ENCODE results near the gene SH2D7.

Gene SH2D7

GRCh38 chr15:78104566-78105475 is 12.5 kb downstream of the SH2D7 start:
- no peak for DNase-seq

DNA sequence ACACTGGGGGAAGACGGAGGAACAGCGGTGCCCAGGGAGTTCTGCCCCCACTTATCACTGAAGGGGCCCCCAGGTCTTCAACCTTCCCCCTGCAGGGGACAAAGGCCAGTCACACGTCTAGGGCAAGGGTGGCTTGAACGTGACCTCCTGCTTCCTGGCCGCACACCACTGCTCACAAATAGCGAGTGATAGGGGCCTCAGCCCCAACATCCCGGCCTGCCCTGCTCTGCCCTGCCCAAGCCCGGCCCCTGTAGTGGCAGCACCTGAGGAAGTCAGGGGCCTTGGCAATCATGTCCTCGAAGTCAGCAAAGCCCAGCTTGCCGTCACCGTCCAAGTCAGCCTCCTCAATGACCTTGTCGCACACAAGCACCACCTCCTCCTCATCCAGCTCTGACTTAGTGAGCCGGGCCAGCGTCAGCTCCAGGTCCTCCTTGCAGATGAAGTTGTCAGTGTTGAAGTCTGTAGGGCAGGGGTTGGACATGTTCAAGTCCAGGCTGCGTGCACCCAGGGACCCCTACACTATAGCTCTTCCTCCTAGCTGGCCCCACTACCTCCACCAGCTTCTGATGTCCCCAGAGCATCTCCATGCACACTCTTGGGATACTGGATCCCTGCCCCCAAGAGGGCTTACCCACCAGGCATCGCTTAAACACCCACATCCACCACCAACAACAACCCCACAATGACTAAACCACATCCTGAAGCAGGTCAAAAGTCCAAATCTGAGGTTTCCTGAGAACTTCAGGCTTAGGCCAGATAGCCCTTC is 13.3 kb downstream of the SH2D7 start:
- DNase-seq: no peak

- DNase-seq: no peak
These were observed 15.1 kb downstream of the SH2D7 start for GRCh38 chr15:78107471-78107870.

DNA sequence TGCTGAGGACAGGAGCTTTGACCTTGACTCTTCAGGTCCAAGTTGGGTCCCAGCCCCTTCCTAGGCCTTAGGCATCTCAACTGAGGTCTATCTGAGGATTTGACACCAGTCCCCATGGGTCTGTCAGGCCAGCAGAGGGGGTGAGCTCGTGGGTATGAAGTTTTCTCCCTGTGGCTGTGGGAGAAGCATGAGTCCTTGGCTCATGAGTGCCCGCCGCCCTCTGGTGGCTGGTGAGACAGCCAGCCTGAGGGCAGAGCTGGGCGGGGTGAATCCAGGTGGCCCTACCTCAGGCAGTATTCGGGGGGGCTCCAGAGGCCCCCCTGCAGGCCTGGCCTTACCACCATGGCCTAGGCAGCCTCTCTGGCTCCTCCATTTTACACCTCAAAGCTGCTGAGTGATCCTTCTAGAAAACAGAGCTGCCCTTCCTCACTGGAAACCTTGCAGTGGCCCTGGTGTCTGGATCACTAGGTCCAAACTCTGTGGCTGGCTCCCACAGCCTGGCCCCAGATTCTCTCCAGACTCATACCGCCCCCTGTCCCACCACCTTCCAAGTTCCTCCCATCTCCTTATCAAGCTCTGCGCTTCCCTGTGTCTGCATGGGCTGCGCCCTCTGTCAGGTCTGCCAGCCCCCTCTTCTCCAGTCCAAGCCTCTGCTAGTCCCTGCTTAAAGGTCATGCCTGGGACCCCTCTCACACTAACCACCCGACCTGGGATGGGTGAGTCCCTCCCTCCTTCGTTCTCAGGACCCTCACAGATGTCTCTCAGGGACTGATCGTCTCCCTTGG is 16.1 kb downstream of the SH2D7 start:
- DNase-seq: peak; percentile 26

- DNase-seq: no peak
These were observed 16.8 kb downstream of the SH2D7 start for GRCh38 chr15:78109156-78109555.

DNA sequence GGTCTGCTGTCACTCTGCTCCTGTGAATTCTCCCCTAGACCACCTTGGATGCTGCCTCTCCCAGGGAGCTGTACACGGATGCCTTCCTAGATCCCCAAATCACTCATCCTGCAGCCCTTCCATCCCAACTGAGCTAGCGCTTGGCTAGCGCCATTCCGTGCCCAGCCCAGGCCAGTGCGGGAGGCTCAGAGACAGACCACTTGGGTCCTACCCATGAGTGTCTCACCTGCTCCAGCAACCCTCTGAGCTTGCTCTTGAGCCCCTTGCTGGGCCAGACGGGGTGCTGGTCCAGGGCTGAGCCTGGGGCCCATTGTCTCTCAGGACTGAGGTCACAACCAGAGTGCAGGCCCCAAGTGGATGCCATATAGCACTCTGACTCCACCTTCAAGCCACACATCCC is 17.7 kb downstream of the SH2D7 start:
- no peak for DNase-seq

GRCh38 chr15:78110916-78111475 is 18.6 kb downstream of the SH2D7 start:
- DNase-seq: no peak

DNA sequence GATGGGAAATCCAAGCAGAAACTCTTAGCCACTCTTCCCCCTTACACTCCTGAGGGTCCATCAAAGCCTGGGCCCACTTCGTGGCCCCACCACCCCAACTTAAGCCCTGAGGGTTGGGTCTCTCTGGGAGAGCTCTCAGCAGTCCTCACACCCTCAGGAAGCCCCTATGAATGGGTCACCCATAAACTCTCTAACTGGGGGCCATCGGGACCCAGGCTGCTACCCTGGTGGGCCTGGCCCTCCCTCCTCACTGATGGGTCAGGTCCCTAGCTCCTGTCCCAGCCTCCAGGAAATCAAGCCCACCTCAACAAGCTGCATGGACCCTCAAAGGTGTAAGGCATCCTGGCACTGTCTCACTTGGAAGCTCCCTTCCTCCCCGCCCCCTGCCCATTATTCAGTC is 19.4 kb downstream of the SH2D7 start:
- no peak for DNase-seq

DNA sequence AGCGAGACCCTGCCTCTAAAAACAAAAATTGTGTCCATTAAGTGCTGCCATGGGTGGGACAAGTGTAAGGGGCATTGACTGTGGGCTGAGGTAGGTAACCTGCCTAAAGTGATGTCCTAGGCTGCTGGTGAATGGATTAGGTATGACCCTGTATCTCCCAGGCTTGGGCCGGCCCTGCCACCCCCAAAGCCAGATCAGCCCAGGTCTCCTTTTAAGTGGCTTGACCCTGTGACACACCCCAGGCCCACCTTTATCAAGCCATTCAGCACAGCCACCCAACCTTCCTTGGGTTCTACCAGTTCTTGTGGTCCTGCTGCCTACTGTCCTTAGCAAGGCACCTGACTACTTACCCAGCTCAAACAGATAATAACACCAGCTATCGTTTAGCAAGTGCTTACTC is 20.2 kb downstream of the SH2D7 start:
- DNase-seq: no peak

GRCh38 chr15:78120523-78120922 is 28.2 kb downstream of the SH2D7 start:
- no peak for DNase-seq

GRCh38 chr15:78125267-78125666 is 32.9 kb downstream of the SH2D7 start:
- no peak for DNase-seq

- DNase-seq: peak; percentile 15
These were observed 35.5 kb downstream of the SH2D7 start for GRCh38 chr15:78127882-78128281.

- DNase-seq: no peak
These were observed 36.9 kb downstream of the SH2D7 start for GRCh38 chr15:78129077-78129750.

DNA sequence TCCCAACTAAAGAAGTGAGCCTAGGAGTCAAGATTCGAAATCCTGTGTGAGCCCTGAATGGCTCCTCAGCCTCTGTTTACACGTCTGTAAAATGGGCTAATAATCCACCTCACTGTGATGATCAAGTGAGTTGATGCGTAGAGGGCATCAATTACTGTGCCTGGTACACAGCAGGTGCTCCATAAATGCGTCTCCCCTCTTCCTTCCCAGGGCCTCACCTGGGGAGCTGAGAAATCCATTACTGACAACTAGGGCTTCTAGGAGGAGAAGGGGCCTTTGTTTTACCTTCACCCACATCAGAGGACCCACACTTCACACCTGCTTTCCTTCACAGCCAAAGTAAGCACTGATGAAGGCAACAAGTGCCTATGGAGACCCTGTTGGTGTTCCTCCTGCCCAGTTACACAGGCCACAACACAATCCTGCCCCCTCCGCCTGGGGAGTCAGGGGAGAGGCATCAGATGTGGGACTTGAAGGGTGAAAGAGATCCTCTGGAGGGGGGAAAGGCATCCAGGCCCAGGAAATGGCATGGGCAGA is 37.5 kb downstream of the SH2D7 start:
- no peak for DNase-seq

GRCh38 chr15:78130466-78131294 is 38.3 kb downstream of the SH2D7 start:
- DNase-seq: no peak

DNA sequence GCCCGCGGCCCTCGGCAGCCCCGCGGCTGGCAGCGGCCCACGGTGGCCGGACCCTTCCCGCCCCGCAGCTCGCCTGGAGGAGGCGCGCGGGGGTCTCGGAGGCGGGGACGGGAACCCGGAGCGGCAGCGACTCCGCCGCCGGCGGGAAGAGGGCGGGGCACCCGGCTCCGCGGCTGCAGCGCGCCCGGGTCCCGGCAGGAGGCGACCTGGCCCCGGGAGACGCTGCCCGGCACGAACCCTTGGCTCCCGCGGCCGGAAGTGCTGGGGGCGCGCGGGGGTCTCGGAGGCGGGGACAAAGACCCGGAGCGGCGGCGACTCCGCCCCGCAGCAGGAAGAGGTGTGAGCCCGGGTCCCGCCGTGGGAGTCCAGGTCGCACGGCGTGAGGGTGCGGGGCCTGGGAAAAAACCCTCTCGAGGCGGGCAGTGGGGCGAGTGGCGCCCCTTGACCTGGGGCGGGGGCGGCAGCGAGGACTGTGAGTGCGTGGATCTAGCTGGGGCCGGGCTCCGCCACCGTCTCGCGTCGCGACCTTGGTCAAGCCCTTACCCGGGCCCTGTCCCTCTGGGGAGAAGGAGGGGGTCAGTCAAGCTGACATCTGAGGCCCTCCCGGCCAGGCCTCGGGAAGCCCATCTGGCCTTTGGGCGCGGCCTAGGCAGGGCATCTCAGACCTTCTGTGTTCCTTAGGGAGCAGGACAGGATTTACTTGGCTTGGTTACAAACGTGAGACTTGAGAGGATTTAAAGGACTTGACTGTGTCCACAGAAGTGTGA is 39.1 kb downstream of the SH2D7 start, which contains the start of gene CIB2:
Gene CIB2 (minus strand): TSS at position 151 of the 767 bp plus-strand sequence. CDS start 230 bp downstream, outside the sequence.
- DNase-seq: peak; percentile 6

GRCh38 chr15:78133801-78134200 is 41.4 kb downstream of the SH2D7 start:
- no peak for DNase-seq

GRCh38 chr15:78139578-78139977 is 47.2 kb downstream of the SH2D7 start:
- DNase-seq: no peak

GRCh38 chr15:78140292-78140691 is 47.9 kb downstream of the SH2D7 start:
- no peak for DNase-seq

- DNase-seq: no peak
These were observed 50.0 kb downstream of the SH2D7 start for GRCh38 chr15:78142332-78142731.

Measured in DMS153 (cell line).